ENCODE data around the gene ZNF765.
"Not testable (repeated sequence)": the region's sequence is repeated elsewhere in the genome, so short reads cannot be mapped to it uniquely, and the experiment has no call there.

Gene ZNF765

GRCh38 chr19:53460131-53460721 is 65.3 kb downstream of the ZNF765 start:
- Mint-ChIP-seq H3K9me3 (peaks cover 47% of the 10 kb centered on the region), H3K36me3 (peaks cover 41% of the 10 kb centered on the region)
- ATAC-seq = not testable (repeated sequence)

GRCh38 chr19:53461866-53462265 is 66.9 kb downstream of the ZNF765 start:
- peaks cover 25% of the 10 kb centered on the region for H3K36me3 Mint-ChIP-seq
- H3K27me3 Mint-ChIP-seq = peaks cover 17% of the 10 kb centered on the region
- peaks cover 4% of the 10 kb centered on the region for H3K4me1 Mint-ChIP-seq
- ATAC-seq = no peak
- no peak overlapping the region for H3K27ac Mint-ChIP-seq
- no peak overlapping the region for H3K4me3 Mint-ChIP-seq
- H3K9me3 Mint-ChIP-seq = peaks cover 31% of the 10 kb centered on the region

More at GRCh38 chr19:53460131-53460721, 65.3 kb downstream of the ZNF765 start:
- H3K4me3 Mint-ChIP-seq, H3K27ac Mint-ChIP-seq, H3K4me1 Mint-ChIP-seq: not testable (repeated sequence)
- H3K27me3 Mint-ChIP-seq = peaks cover 17% of the 10 kb centered on the region

GRCh38 chr19:53462861-53463260 is 67.9 kb downstream of the ZNF765 start:
- peaks cover 19% of the 10 kb centered on the region for H3K36me3 Mint-ChIP-seq

GRCh38 chr19:53463263-53463662 is 68.3 kb downstream of the ZNF765 start:
- Mint-ChIP-seq H3K36me3 (peaks cover 17% of the 10 kb centered on the region), H3K4me1 (peaks cover 9% of the 10 kb centered on the region), H3K4me3 (peak overlapping the region; percentile 16), H3K27ac (no peak overlapping the region), H3K9me3 (peaks cover 25% of the 10 kb centered on the region), H3K27me3 (peaks cover 17% of the 10 kb centered on the region)
- no peak for ATAC-seq

More at GRCh38 chr19:53462861-53463260, 67.9 kb downstream of the ZNF765 start:
- Mint-ChIP-seq H3K4me1 (peaks cover 5% of the 10 kb centered on the region), H3K4me3 (peak overlapping the region; percentile 16), H3K27me3 (peaks cover 17% of the 10 kb centered on the region), H3K9me3 (peaks cover 27% of the 10 kb centered on the region), H3K27ac (no peak overlapping the region)
- ATAC-seq = no peak

GRCh38 chr19:53466726-53467484 is 72.0 kb downstream of the ZNF765 start:
- peaks cover 25% of the 10 kb centered on the region for H3K36me3 Mint-ChIP-seq
- peak; percentile 55 for ATAC-seq
- peaks cover 26% of the 10 kb centered on the region for H3K4me1 Mint-ChIP-seq
- peaks cover 17% of the 10 kb centered on the region for H3K27me3 Mint-ChIP-seq
- peak overlapping the region; percentile 92 for H3K4me3 Mint-ChIP-seq
- peaks cover 13% of the 10 kb centered on the region for H3K9me3 Mint-ChIP-seq
- peak overlapping the region; percentile 90 for H3K27ac Mint-ChIP-seq

GRCh38 chr19:53467485-53468262 is 72.7 kb downstream of the ZNF765 start, which contains the start of gene ZNF813:
Gene ZNF813, plus strand, starts transcription at chr19:53467733. Its CDS starts 16,090 bp downstream, at chr19:53483823.
- ATAC-seq = peak; percentile 99
- peak within 1 kb of the TSS; percentile 90 for H3K27ac Mint-ChIP-seq
- H3K36me3 Mint-ChIP-seq = peaks cover 29% of the 10 kb centered on the region
- H3K4me3 Mint-ChIP-seq = peak within 1 kb of the TSS; percentile 92
- peaks cover 26% of the 10 kb centered on the region for H3K4me1 Mint-ChIP-seq
- H3K27me3 Mint-ChIP-seq = peaks cover 14% of the 10 kb centered on the region
- H3K9me3 Mint-ChIP-seq = peaks cover 15% of the 10 kb centered on the region

- not testable (repeated sequence) for ATAC-seq, H3K9me3 Mint-ChIP-seq, H3K27me3 Mint-ChIP-seq
- H3K36me3 Mint-ChIP-seq = peaks cover 33% of the 10 kb centered on the region
- H3K27ac Mint-ChIP-seq = peak overlapping the region; percentile 90
- H3K4me3 Mint-ChIP-seq = peak overlapping the region; percentile 92
- peaks cover 22% of the 10 kb centered on the region for H3K4me1 Mint-ChIP-seq
Observed at GRCh38 chr19:53468628-53469027, 73.7 kb downstream of the ZNF765 start.

- H3K36me3 Mint-ChIP-seq = peaks cover 65% of the 10 kb centered on the region
- ATAC-seq = no peak
- H3K27me3 Mint-ChIP-seq = no peaks in the 10 kb centered on the region
- H3K4me3 Mint-ChIP-seq = no peak overlapping the region
- peaks cover 6% of the 10 kb centered on the region for H3K9me3 Mint-ChIP-seq
- H3K27ac Mint-ChIP-seq = no peak overlapping the region
- peaks cover 22% of the 10 kb centered on the region for H3K4me1 Mint-ChIP-seq
Observed at GRCh38 chr19:53471916-53472315, 77.0 kb downstream of the ZNF765 start.

GRCh38 chr19:53474832-53475231 is 79.9 kb downstream of the ZNF765 start:
- not testable (repeated sequence) for H3K27me3 Mint-ChIP-seq, H3K4me3 Mint-ChIP-seq, H3K4me1 Mint-ChIP-seq, ATAC-seq, H3K27ac Mint-ChIP-seq
- peaks cover 14% of the 10 kb centered on the region for H3K9me3 Mint-ChIP-seq
- peaks cover 88% of the 10 kb centered on the region for H3K36me3 Mint-ChIP-seq

GRCh38 chr19:53475470-53475869 is 80.5 kb downstream of the ZNF765 start:
- Mint-ChIP-seq H3K9me3 (peaks cover 14% of the 10 kb centered on the region), H3K36me3 (peaks cover 93% of the 10 kb centered on the region)

More at GRCh38 chr19:53475470-53475869, 80.5 kb downstream of the ZNF765 start:
- not testable (repeated sequence) for ATAC-seq, H3K27ac Mint-ChIP-seq, H3K4me1 Mint-ChIP-seq, H3K4me3 Mint-ChIP-seq, H3K27me3 Mint-ChIP-seq

Measured in stimulated activated memory B cell treated with anti-CD40 and anti-IgM and Interleukin-4, amounts not matched to agents 10 μg/mL and 1 μg/mL and 100 μg/mL, for 72 hours (primary cell).